HS-5 (cell line): Measurements from ENCODE around the gene ZBTB8B.
"Not testable (repeated sequence)": the region's sequence is repeated elsewhere in the genome, so short reads cannot be mapped to it uniquely, and the experiment has no call there.

ENCODE experiments used
- DNase-seq: peaks from one replicate; pipeline ENCODE4 v3.0.0-alpha.2; 2012; ENCODE audit warnings: low read depth

ZBTB8B gene

DNA sequence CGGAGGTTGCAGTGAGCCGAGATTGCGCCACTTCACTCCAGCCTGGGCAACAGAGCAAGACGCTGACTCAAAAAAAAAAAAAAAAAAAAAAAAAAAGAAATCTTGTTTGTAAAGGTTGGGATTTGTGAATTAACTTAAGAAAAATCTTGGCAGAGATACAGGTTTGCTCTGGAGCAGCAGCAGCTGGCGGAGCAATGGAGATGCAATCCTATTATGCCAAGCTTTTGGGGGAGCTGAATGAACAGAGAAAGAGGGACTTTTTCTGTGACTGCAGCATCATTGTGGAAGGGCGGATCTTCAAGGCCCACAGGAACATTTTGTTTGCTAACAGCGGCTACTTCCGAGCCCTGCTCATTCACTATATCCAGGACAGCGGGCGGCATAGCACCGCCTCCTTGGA lies 5.6 kb downstream of the ZBTB8B start:
- no peak for DNase-seq

DNA sequence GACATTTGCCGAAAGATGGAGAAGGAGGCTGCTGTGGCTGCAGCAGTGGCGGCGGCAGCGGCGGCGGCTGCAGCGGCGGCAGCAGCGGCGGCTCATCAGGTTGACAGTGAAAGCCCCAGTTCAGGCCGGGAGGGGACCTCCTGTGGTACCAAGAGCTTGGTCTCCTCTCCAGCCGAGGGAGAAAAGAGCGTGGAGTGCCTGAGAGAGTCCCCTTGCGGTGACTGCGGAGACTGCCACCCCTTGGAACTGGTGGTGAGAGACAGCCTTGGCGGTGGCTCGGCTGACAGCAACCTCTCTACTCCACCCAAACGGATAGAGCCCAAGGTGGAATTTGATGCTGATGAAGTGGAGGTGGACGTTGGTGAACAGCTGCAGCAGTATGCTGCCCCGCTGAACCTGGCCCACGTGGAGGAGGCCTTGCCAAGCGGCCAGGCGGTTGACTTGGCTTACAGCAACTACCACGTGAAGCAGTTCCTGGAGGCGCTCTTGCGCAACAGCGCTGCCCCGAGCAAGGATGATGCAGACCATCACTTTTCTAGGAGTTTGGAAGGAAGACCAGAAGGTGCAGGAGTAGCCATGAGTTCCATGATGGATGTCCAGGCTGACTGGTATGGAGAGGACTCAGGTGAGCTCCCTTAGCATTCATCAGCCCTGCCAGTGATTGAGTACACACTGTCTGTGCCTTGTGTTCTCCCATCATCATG lies 6.3 kb downstream of the ZBTB8B start:
- no peak for DNase-seq

DNA sequence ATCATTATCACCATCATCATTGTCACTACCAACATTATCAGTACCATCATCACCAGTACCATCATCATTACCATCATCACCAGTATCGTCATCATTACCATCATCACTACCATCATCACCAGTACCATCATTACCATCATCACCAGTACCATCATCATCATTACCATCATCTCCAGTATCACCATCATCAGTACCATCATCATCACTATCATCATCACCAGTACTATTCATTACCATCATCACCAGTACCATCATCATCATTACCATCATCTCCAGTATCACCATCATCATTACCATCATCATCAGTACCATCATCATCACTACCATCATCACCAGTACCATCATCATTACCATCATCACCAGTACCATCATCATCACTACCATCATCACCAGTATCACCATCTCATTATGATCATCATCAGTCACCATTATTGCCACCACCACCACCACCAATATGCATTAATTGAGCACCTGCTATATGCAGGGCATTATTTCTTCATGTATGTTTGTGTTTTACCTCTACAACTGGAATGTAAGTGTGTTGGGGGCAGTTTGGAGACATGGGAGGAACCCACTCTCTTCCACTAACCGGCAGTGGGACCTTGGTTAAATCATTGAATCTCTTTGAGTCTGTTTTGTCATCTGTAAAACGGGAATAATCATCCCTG lies 7.0 kb downstream of the ZBTB8B start:
- no peak for DNase-seq

DNA sequence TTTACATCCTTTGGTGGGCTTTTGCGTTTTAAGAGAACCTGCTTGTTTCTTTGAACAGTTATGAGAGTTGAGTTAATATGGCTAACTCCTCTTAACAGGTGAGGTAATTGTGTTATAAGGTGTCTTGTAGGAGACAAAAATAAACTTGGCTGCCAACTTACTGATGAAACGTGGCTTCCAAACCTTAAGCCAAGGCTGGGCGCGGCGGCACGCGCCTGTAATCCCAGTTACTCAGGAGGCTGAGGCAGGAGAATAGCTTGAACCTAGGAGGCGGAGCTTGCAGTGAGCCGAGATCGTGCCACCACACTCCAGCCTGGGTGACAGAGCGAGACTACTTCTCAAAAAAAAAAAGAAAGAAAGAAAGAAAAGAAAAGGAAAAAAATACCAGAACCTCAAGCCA lies 8.1 kb downstream of the ZBTB8B start:
- DNase-seq = not testable (repeated sequence)

DNA sequence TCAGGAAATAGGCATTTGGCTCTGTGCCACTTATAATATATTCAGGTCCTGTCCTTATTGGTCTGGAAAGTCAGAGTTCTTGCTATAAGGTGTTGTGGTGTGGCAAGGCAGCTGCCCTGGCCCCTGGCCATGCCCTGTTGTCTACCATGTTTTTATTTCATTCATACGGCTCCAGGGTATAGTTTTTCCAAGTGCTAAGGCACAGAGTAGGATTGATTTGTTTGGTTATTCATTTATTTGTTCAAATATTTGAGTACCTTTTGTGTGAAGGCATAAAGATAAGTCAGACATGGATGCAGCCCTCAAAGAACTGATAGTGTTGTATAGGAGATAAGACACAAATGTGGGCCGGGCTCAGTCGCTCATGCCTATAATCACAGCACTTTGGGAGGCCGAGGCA lies 10.1 kb downstream of the ZBTB8B start:
- DNase-seq = no peak

DNA sequence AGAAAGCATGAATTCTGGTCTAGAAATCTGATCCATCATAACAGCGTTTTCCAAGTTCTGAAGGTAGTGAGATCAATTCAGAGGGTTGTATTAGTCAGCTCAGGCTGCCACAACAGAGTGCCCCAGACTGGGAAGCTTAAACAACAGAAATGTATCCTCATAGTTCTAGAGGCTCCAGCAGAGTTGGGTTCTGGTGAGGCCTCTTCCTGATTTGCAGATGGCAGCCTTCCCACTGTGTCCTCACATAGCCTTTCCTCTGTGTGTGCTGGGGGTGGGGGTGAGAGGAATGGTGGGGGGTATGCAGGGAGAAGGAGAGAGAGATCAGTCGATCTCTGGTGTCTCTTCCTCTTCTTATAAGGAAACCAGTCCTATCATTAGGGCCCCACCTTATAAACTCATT lies 15.1 kb downstream of the ZBTB8B start:
- DNase-seq = no peak

DNA sequence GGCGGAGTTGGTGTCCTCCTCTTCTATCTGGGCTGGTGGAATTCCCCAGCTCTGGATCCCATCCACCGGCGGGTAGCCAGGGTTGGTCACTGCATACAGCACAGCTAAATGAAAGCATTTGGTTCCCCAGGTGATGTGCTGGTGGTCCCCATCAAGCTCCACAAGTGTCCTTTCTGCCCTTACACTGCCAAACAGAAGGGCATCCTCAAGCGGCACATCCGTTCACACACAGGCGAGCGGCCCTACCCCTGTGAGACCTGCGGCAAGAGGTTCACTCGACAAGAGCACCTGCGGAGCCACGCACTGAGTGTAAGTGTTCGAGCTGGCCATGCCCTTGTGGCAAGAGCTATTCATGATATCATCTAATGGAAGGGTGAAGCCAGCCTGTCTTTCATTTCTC lies 15.9 kb downstream of the ZBTB8B start:
- no peak for DNase-seq

DNA sequence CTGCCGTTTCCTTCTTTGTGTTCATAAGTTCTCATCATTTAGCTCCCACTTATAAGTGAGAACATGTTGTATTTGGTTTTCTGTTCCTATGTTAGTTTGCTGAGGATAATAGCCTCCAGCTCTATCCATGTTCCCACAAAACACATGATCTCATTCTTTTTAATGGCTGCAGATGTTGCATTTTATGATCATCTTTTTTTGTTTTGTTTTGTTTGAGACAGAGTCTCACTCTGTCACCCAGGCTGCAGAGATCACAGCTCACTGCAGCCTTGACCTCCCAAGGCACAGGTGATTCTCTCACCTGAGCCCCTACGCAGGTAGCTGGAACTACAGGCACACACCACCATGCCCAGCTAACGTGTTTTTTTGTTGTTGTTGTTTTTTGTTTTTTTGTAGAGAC lies 16.9 kb downstream of the ZBTB8B start:
- not testable (repeated sequence) for DNase-seq

DNA sequence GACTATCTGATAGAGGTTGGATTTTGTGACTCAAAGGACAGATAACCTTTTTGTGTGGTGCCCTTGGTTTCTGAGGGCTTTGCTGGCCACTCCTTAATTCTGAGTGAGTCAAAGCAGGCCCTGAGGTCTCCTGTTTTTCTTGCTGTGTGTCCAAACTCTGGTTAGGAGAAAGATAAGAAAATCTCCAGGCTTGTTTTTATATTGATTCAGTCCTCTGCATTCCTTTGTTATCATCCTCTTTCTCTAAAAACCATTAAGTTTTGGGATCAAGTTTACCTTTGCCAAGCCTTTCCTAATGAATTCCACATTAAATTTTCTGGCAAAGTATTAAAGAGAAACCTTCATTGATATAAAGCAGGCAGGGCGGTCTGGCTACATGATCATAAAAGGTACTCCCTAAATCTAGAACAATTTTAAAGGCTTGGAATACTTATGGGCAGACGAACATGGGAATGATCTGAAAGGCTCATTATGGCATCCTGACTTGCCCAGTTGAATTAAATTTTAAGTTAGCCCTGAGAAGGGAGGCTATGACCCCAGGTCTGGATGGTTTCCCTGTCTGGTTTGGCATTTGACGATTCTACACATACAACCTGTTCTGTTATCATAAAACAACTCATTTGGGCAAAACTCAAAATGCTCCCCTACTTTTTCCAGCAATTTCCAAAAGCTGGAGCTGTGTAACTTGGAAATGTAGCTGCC lies 20.8 kb downstream of the ZBTB8B start:
- DNase-seq = no peak

DNA sequence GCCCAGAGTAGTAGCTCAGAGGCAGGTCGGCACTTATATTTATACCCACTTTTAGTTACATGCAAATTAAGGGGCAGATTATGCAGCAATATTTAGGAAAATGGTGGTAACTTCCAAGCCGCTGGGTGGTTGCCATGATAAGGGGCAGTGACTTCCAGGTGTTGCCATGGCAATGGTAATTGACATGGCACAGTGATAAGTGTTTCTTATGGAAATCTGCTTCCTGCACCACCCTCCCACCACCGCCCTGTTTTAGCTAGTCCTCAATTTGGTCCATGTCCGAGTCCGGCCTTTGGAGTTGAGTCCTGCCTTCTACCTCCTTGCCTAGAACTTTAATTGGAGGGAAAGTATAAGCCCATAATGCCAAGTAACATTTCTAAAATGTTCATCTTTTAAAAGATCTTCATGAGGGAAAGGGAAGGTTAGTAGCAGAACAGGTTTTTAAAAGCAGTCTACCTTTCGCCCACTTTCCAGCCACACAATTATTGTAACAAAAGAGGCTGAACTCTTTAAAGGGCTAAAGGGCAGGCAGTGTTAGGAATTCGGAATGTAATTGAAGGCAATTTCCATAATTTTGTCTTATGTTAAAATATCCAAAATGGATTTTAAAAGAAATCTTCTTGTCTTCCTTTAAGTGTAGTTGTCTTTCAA lies 21.7 kb downstream of the ZBTB8B start:
- no peak for DNase-seq

DNA sequence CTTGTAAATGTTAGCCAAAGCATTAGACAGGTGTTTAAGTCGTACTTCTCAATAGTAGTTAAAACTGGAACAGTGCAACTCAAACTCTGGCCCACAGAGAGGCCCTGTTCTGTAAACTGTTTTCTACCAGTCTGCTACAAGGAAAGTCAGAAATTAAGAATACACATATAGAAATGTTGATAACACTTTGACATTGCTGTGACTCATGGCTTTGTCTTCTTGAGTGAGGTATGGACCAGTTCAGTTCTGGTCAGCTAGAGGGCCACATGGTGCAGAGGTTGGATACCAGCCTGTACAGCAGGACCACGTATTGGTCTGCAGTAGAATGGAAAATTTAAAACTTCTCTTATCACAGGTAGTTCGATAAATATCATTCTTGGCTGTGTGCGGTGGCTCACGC lies 22.3 kb downstream of the ZBTB8B start:
- DNase-seq = no peak

DNA sequence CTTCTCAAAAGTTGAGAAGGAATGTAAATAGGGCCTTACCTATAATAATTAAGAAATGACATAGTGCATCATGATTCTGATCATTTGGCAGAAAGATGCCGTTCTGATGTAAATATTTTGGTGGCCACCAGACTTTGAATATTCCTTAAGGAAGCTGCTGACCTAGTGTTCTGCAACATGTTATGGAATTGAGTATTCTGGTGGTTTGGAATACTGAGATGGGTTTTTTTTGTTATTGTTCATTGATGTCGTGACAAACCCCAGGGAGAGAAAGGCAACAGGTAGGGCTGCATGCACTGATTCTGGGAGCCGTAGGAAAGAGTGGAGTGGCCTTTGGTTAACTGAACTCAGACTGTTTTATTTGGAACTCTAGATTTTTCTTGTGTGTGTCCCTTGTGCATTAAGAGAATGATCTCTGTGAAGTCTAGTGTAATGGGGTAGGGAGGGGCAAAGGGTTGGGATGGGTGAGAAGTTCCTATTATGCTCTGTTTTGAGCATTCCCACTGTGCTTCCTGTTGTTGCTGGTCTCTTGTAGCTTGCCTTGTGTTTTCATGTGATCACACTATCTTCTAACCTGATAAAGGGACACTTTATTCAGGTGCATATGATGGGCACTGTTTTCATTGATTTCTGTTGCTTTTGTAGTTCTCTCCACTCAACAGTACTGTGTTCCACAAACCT lies 25.0 kb downstream of the ZBTB8B start:
- DNase-seq = no peak

DNA sequence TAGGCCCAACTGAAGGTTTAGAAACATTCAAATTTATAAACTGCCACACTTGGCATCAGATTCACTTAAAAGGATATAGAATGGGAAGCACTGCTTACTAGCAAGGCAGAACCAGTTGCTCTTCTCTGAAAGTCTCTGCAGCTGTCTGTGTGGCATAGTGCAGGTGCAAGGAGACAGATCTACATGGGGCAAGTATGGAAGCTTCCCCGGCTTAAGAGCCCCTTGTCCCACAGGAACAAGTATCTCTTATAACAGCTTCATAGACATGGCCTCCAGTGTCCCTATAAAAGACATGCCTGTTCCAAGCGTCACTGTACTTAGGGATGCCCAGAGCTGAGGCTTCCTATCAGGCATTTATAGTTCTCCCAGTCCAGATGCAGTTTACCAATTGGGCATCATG lies 26.5 kb downstream of the ZBTB8B start:
- DNase-seq = no peak

DNA sequence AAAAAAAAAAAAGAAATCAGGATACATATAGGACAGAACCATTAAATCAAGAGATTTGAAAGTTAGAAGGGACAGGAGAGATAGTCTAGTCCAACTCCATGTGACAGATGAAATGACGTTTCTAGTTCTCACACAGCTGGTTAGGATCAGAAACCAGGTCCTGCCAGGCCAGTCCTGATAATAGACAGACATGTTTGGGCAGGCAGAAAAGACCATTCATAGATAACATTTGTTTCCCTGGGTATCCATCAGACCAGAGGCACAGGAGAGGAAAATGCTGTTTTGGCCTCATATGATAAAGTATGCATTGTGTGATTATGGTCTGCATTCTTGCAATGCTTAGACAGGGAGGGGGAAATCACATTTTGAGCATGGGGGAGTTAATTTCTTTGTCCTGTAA lies 29.3 kb downstream of the ZBTB8B start:
- no peak for DNase-seq

DNA sequence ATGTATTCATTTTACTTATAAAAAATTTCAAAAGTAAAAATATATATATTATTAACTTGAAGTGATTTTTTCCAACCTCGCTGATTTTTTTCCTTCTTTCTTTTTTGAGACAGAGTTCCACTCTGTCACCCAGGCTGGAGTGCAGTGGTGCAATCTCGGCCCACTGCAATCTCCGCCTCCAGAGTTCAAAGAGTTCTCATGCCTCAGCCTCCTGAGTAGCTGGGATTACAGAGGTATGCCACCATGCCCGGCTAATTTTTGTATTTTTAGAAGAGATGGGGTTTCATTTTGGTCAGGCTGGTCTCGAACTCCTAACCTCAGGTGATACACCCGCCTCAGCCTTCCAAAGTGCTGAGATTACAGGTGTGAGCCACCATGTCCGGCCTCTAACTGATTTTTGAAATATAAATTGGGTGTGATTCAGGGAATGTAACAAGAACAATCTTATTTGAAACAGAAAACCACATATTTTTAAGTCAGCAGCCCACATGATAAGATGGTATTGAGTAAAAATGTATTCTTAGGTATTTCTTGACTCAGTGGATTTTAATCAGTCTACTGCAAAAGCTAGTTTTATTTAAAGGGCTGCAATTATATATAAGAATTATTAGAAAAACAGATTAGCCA lies 30.0 kb downstream of the ZBTB8B start:
- no peak for DNase-seq

DNA sequence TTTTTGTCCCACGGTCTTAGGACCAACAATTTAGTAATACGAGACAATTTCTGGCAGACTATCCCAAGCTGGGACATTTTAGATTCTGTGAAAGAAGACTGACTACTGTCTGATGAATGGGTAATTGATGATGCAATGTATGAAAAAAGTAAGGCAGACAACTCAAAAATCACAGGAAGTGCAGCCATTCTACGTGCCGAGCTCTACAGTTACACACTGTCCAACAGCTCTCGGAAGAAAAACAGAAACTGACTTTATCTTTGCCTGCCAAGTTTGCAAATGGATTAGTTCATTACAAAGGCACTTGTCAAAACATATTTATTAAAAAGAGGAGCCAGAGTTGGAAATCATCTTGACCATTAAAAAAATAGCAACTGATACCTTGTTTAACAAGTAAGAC lies 31.3 kb downstream of the ZBTB8B start:
- DNase-seq = no peak

DNA sequence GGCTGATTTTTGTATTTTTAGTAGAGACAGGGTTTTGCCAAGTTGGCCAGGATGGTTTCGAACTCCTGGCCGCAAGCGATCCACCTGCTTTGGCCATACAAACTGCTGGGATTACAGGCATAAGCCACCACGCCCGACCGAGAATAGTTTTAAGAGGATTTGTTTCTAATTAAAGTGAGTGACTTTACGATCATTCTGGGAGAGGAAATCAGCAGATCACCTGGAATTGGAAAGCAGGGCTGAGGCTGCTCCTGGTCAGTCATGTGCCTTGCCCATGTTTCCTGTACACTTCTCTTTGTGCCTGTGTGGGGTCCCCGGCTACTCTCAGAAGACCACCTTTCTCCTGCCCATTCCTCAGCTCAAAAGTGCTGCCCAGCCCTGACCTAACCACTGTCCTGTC lies 33.9 kb downstream of the ZBTB8B start:
- DNase-seq = no peak

DNA sequence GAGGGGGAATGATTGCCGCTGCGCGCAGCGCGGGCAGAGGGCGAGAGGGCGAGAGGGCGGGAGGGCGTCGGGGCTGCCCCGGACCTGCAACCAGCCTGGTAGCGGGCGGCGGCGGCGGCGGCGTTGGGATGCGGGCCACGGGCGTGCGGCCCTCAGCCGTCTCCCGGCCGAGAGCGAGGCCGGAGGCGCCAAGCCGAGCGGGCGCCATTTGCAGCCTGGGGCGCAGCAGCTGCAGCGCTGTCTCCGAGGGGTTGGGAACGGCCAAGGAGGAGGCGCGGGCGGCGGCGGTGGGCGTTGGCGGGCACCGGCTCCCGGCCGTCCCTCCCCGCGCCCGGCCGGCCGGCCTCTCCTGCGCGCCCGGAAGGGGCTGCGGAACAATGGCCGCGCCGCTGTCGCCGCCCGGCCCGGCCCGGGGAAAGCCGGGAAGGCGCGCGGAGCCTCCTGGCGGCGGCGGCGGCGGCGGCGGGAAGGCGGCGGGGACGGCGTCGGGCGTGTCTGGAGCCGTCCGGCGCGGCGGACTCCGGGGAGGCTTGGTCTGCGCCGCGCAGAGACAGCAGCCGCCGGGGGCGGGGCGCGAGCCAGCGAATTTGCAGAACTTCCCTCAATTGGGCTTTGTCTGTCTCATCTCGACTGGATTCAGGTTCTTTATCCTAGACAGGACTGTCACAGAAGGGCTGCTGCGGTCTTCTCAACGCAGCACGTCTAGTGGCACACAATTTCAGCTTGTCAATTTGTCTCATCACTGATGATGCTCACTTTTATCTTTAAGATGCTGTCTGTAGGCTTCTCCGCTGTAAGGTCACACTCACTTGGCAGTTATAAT lies 35.7 kb downstream of the ZBTB8B start:
- DNase-seq = no peak

DNA sequence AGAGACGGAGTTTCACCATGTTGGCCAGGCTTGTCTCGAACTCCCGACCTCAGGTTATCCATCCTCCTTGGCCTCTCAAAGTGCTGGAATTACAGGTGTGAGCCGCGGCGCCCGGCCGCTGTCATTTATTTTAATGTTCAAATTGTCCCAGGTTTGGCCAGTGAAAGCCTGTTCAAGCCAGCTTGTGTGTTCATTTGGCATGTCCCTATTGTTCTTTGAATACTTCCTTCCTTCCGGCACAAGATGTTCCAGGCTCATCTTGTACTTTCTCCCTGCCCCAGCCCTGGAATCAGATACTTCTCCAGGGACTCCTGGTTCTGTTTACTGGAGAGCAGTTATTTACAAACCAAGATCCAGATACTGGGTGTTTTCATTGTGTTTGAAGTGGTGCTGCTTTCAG lies 37.0 kb downstream of the ZBTB8B start:
- DNase-seq = no peak

DNA sequence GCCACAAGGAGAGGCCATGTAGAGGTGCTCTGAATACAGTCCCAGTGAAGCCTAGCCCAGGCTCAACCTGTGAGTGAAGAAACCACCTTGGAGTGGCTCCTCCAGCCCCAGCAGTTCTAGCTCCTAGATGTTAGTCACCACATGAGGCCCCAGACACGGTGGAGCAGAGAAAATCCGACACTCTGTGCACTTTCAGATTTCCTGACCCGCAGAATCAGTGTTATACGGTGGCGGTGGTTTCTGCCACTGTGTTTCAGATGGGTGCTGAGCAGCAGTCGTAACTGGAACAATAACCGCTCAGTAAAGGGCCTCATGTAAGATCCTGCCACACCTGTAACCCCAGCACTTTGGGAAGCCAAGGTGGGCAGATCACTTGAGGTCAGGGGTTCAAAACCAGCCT lies 38.3 kb downstream of the ZBTB8B start:
- no peak for DNase-seq

DNA sequence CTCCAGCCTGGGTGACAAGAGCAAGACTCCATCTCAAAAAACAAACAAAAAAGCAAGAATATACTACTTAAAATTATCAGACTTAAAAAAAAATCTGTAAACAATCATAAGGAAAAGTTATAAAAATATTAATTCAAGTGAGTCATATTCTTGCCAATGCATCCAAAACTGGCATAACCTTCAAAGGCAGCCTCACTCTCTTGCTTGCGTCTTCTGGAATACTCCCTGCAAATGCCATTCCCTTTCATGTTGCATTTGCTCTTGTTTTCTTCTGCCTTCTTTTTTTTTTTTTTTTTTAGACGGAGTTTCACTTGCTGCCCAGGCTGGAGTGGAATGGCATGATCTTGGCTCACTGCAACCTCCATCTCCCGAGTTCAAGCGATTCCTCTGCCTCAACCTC lies 42.1 kb downstream of the ZBTB8B start:
- no peak for DNase-seq
